HepG2 (cell line): Measurements from ENCODE around the gene MAP3K8. TPM values are rescaled to one million over a fixed set of nuclear protein-coding genes. Genes with fewer than 3 reads are reported as not detected.
A peak's percentile ranks its signal among the peaks of the same experiment; 100 is the strongest.

Source experiments
- CREM ChIP-seq, 2 experiments: sonication (generic) in 1 of 2; formaldehyde crosslinking in 1 of 2; IDR thresholded peaks; 2 replicates each; pipeline versions ENCODE4 v1.4.0 to v1.6.1; 2016 to 2020; ENCODE audit warnings: antibody characterized with exemption in 1 of 2, mild to moderate bottlenecking in 1 of 2, missing genetic modification reagents in 1 of 2
- HINFP ChIP-seq: sonication (generic); formaldehyde crosslinking; IDR thresholded peaks from 2 replicates; pipeline ENCODE4 v1.4.0; 2020; ENCODE audit warnings: low read depth, mild to moderate bottlenecking, missing genetic modification reagents
- MED8 ChIP-seq: sonication (generic); formaldehyde crosslinking; IDR thresholded peaks from 2 replicates; pipeline ENCODE4 v1.8.1; 2023; ENCODE audit warnings: mild to moderate bottlenecking, missing genetic modification reagents; ENCODE audit not compliant: insufficient replicate concordance
- MNT ChIP-seq: fragments of 450-650 bp; IDR thresholded peaks from 2 replicates; pipeline ENCODE4 v1.6.1; 2016
- NFAT5 ChIP-seq: sonication (generic); formaldehyde crosslinking; IDR thresholded peaks from 2 replicates; pipeline ENCODE4 v1.4.0; 2020; ENCODE audit warnings: missing genetic modification reagents
- NR2F6 ChIP-seq, 2 experiments: IDR thresholded peaks; 2 replicates each; pipeline ENCODE4 v1.6.1; 2016; ENCODE audit warnings: antibody characterized with exemption in 1 of 2, mild to moderate bottlenecking in 1 of 2
- RAD21 ChIP-seq: fragments of 450-650 bp; formaldehyde crosslinking; IDR thresholded peaks from 2 replicates; pipeline ENCODE4 v1.5.0; 2020; ENCODE audit warnings: mild to moderate bottlenecking
- RBFOX2 ChIP-seq: fragments of 200-400 bp; formaldehyde crosslinking; IDR thresholded peaks from 2 replicates; pipeline ENCODE4 v1.6.1; 2017; ENCODE audit warnings: low read depth, mild to moderate bottlenecking, low read length
- TBL1XR1 ChIP-seq: fragments of 150-350 bp; IDR thresholded peaks from 2 replicates; pipeline ENCODE4 v1.6.1; 2014; ENCODE audit warnings: borderline replicate concordance, low read length; ENCODE audit not compliant: partially characterized antibody
- TMF1 ChIP-seq: sonication (generic); formaldehyde crosslinking; IDR thresholded peaks from 2 replicates; pipeline ENCODE4 v1.8.1; 2022; ENCODE audit warnings: low read depth, missing genetic modification reagents
- ZBTB46 ChIP-seq: sonication (generic); formaldehyde crosslinking; IDR thresholded peaks from 2 replicates; pipeline ENCODE4 v1.4.0; 2020; ENCODE audit warnings: mild to moderate bottlenecking, missing genetic modification reagents, borderline replicate concordance
- ZKSCAN8 ChIP-seq: IDR thresholded peaks from 2 replicates; pipeline ENCODE4 v1.6.1; 2016; ENCODE audit warnings: borderline replicate concordance, missing genetic modification reagents, missing compliant biosample characterization
- ZNF124 ChIP-seq: sonication (generic); formaldehyde crosslinking; IDR thresholded peaks from 2 replicates; pipeline ENCODE4 v1.4.0; 2020; ENCODE audit warnings: missing genetic modification reagents
- ZNF430 ChIP-seq: sonication (generic); formaldehyde crosslinking; IDR thresholded peaks from 2 replicates; pipeline ENCODE4 v1.9.0; 2021; ENCODE audit warnings: mild to moderate bottlenecking, missing genetic modification reagents
- ZNF589 ChIP-seq: sonication (generic); formaldehyde crosslinking; conservative IDR thresholded peaks from 2 replicates; pipeline ENCODE4 v1.8.0; 2022; ENCODE audit warnings: mild to moderate bottlenecking, moderate library complexity, missing genetic modification reagents
- ZNF746 ChIP-seq: sonication (generic); formaldehyde crosslinking; IDR thresholded peaks from 2 replicates; pipeline ENCODE4 v1.8.0; 2022; ENCODE audit warnings: mild to moderate bottlenecking, missing genetic modification reagents
- polyA plus RNA-seq, 8 experiments: library from polyadenylated mRNA; depleted of rRNA in 3 of 8; stranded (reverse) in 7 of 8; unstranded in 1 of 8; fragments of >200 nt; fragmentation: Illumina TruSeq in 4 of 8; extraction: Trizol in 4 of 8; gene quantifications; 2 replicates each; pipeline versions ENCODE4 v1.2.1 to v1.2.3, GENCODE V29; 2011 to 2016; ENCODE audit warnings: low read depth in 4 of 8, missing spikeins in 1 of 8, mixed read lengths in 1 of 8; ENCODE audit not compliant: insufficient read depth in 1 of 8
- total RNA-seq, 5 experiments: library from RNA; depleted of rRNA; stranded (reverse); fragments of >200 nt; fragmentation: Illumina TruSeq; extraction: Trizol; gene quantifications; 2 replicates each; pipeline ENCODE4 v1.2.3, GENCODE V29; 2016; ENCODE audit warnings: low read depth in 1 of 5

Gene MAP3K8
- total and polyA plus RNA-seq, 2 of the 13 experiments (the other 11 are each of a cell fraction or from before 2014, with no cell fraction given), result 19.3 to 37.9 TPM

GRCh38 chr10:30433730-30434272, at the start of gene MAP3K8 (continued):
- TF ChIP-seq NFAT5 (CRISPR knock-in tag) (peak; percentile 70), TMF1 (CRISPR knock-in tag) (no peak), NR2F6 (IDR thresholded peaks at IDR 0.05) (0 out of 2 replicates have a peak, but pooled peaks have one; percentile 8), NR2F6 (CRISPR knock-in tag; IDR thresholded peaks at IDR 0.05) (peak; percentile 15; the same call in 1 of the 2 replicates), RAD21 (CRISPR knock-in tag) (peak; percentile 52; the same call in 1 of the 2 replicates), TBL1XR1 (no peak), ZBTB46 (CRISPR knock-in tag) (no peak), ZNF124 (CRISPR knock-in tag) (0 out of 2 replicates have a peak, but pooled peaks have one; percentile 63), ZKSCAN8 (CRISPR knock-in tag) (0 out of 2 replicates have a peak, but pooled peaks have one; percentile 27), ZNF589 (CRISPR knock-in tag) (no peak), MNT (no peak), RBFOX2 (peak; percentile 32), ZNF430 (CRISPR knock-in tag) (peak; percentile 86), ZNF746 (CRISPR knock-in tag) (0 out of 2 replicates have a peak, but pooled peaks have one; percentile 9), HINFP (CRISPR knock-in tag) (peak; percentile 86), MED8 (CRISPR knock-in tag) (peak; percentile 71), CREM (IDR thresholded peaks at IDR 0.05) (no peak), CREM (CRISPR knock-in tag; IDR thresholded peaks at IDR 0.05) (no peak)
